Measurements from ENCODE around the gene MFSD11. TPM values are rescaled to one million over a fixed set of nuclear protein-coding genes. Genes with fewer than 3 reads are reported as not detected.
A peak's percentile ranks its signal among the peaks of the same experiment; 100 is the strongest.
"Not testable (repeated sequence)": the region's sequence is repeated elsewhere in the genome, so short reads cannot be mapped to it uniquely, and the experiment has no call there.

MFSD11 gene
- total RNA-seq, 1 donor from 2014 or later, result 31.1 TPM

GRCh38 chr17:76691379-76692191 lies 46.3 kb upstream of the MFSD11 start:
- TF ChIP-seq, protein P1, sequence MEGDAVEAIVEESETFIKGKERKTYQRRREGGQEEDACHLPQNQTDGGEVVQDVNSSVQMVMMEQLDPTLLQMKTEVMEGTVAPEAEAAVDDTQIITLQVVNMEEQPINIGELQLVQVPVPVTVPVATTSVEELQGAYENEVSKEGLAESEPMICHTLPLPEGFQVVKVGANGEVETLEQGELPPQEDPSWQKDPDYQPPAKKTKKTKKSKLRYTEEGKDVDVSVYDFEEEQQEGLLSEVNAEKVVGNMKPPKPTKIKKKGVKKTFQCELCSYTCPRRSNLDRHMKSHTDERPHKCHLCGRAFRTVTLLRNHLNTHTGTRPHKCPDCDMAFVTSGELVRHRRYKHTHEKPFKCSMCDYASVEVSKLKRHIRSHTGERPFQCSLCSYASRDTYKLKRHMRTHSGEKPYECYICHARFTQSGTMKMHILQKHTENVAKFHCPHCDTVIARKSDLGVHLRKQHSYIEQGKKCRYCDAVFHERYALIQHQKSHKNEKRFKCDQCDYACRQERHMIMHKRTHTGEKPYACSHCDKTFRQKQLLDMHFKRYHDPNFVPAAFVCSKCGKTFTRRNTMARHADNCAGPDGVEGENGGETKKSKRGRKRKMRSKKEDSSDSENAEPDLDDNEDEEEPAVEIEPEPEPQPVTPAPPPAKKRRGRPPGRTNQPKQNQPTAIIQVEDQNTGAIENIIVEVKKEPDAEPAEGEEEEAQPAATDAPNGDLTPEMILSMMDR (IDR thresholded peaks at IDR 0.05), result no peak
- Mint-ChIP-seq H3K4me3 (ENCODE audit: unreplicated experiment) (no peak overlapping the region), H3K27ac (ENCODE audit: unreplicated experiment) (peak overlapping the region; percentile 45), H3K27me3 (ENCODE audit: low read depth) (no peaks in the 10 kb centered on the region), H3K4me1 (ENCODE audit: low read depth) (peaks cover 70% of the 10 kb centered on the region), H3K9me3 (ENCODE audit: low read depth) (no peaks in the 10 kb centered on the region), H3K36me3 (ENCODE audit: low read depth) (peaks cover 3% of the 10 kb centered on the region)
- DNase-seq (ENCODE audit: low spot score), result no peak

DNA sequence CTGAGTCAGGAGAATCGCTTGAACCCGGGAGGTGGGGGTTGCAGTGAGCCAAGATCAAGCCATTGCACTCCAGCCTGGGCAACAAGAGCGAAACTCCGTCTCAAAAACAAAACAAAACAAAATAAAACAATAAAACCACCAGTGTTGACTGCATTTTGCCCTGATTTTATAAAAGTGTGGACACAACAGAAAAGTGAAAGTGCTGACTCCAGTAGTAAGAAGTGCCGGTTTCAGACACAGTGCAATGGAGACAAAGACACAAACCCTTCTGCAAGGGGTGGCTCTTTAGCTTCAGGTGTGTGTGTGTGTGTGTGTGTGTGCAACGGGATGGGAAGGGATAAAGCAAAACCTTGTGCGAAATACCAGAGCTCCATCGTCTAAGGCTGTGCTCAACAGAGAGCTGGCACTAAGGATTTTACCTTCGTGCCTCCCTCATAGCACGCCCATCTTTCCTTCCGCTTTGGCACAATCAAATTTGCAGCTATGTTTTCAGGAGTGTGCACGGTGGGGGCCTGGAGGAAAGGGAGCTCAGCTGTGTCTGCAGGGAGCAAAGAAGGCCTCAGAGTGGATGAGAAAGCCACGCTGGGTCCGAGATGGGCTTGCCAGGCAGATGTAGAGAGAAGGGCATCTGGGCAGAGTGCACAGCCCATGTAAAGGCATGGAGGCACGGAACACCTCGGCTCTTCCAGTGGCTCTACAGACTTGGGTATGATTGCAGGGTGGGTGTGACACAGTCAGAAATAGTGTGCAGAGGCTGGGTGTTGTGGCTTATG lies 42.7 kb upstream of the MFSD11 start:
- H3K4me3 Mint-ChIP-seq (ENCODE audit: unreplicated experiment), result no peak overlapping the region
- peaks cover 3% of the 10 kb centered on the region for H3K36me3 Mint-ChIP-seq (ENCODE audit: low read depth)
- no peaks in the 10 kb centered on the region for H3K27me3 Mint-ChIP-seq (ENCODE audit: low read depth)
- TF ChIP-seq, protein P1 (IDR thresholded peaks at IDR 0.05), result no peak
- no peaks in the 10 kb centered on the region for H3K9me3 Mint-ChIP-seq (ENCODE audit: low read depth)
- DNase-seq (ENCODE audit: low spot score), result no peak
- H3K27ac Mint-ChIP-seq (ENCODE audit: unreplicated experiment), result peak overlapping the region; percentile 50
- peaks cover 75% of the 10 kb centered on the region for H3K4me1 Mint-ChIP-seq (ENCODE audit: low read depth)

GRCh38 chr17:76696763-76697701 lies 40.9 kb upstream of the MFSD11 start:
- TF ChIP-seq, protein P1 (IDR thresholded peaks at IDR 0.05), result no peak
- Mint-ChIP-seq H3K27me3 (ENCODE audit: low read depth) (no peaks in the 10 kb centered on the region), H3K9me3 (ENCODE audit: low read depth) (no peaks in the 10 kb centered on the region), H3K27ac (ENCODE audit: unreplicated experiment) (peak overlapping the region; percentile 80), H3K36me3 (ENCODE audit: low read depth) (no peaks in the 10 kb centered on the region), H3K4me3 (ENCODE audit: unreplicated experiment) (no peak overlapping the region), H3K4me1 (ENCODE audit: low read depth) (peaks cover 80% of the 10 kb centered on the region)
- no peak for DNase-seq (ENCODE audit: low spot score)

GRCh38 chr17:76697702-76698465 lies 40.0 kb upstream of the MFSD11 start:
- H3K4me3 Mint-ChIP-seq (ENCODE audit: unreplicated experiment), result no peak overlapping the region
- peak overlapping the region; percentile 80 for H3K27ac Mint-ChIP-seq (ENCODE audit: unreplicated experiment)
- no peak for DNase-seq (ENCODE audit: low spot score)
- no peaks in the 10 kb centered on the region for H3K36me3 Mint-ChIP-seq (ENCODE audit: low read depth)
- TF ChIP-seq, protein P1 (IDR thresholded peaks at IDR 0.05), result no peak
- H3K9me3 Mint-ChIP-seq (ENCODE audit: low read depth), result no peaks in the 10 kb centered on the region
- H3K4me1 Mint-ChIP-seq (ENCODE audit: low read depth), result peaks cover 83% of the 10 kb centered on the region
- no peaks in the 10 kb centered on the region for H3K27me3 Mint-ChIP-seq (ENCODE audit: low read depth)

DNA sequence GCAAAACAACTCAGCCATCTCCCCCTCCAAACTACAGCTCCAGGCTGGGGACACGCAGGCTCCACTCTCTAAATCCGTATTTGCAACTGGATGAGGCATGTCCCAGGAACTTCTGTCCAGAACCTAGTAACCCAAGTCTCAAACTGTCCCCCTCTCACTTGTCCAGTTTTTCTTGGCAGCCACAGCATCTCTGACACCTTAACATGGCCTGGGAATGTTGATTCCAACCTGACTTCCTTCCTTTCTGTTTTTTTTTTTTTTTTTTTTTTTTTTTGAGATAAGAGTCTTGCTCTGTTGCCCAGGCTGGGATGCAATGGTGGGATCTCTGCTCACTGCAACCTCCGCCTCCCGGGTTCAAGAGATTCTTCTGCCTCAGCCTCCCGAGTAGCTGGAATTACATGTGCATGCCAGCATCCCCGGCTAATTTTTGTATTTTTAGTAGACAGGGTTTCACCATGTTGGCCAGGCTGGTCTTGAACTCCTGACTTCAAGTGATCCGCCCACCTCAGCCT lies 39.4 kb upstream of the MFSD11 start:
- H3K4me3 Mint-ChIP-seq (ENCODE audit: unreplicated experiment); DNase-seq (ENCODE audit: low spot score); H3K9me3 Mint-ChIP-seq (ENCODE audit: low read depth); H3K36me3 Mint-ChIP-seq (ENCODE audit: low read depth); H3K27me3 Mint-ChIP-seq (ENCODE audit: low read depth): not testable (repeated sequence)
- Mint-ChIP-seq H3K4me1 (ENCODE audit: low read depth) (peaks cover 79% of the 10 kb centered on the region), H3K27ac (ENCODE audit: unreplicated experiment) (peak overlapping the region; percentile 78)
